Suprapubic skin (tissue), 4 donors: ENCODE measurements around the gene RNF6.

ENCODE experiments used
- EP300 ChIP-seq: sonication (generic); formaldehyde crosslinking; IDR thresholded peaks from one replicate; pipeline ENCODE4 v1.6.1; 2017; ENCODE audit warnings: antibody characterized with exemption
- POLR2A ChIP-seq, 2 donors: fragments of 450-650 bp; IDR thresholded peaks; one replicate each; pipeline ENCODE4 v1.6.1; 2017; ENCODE audit warnings: antibody characterized with exemption in 2 of 2, mild to moderate bottlenecking in 2 of 2, moderate library complexity in 2 of 2
- POLR2AphosphoS5 ChIP-seq, 3 donors: sonication (generic); formaldehyde crosslinking; IDR thresholded peaks; one replicate each; pipeline ENCODE4 v1.6.1; 2017; ENCODE audit warnings: antibody characterized with exemption in 3 of 3
- TF ChIP-seq, protein P1 (sequence below), 2 donors: fragments of 200-600 bp in 1 of 2; fragments of 450-650 bp in 1 of 2; sonication (generic) in 1 of 2; IDR thresholded peaks; one replicate each; pipeline ENCODE4 v1.5.1; 2016 to 2019; ENCODE audit warnings: antibody characterized with exemption in 2 of 2, mild to moderate bottlenecking in 1 of 2, moderate library complexity in 1 of 2

DNA sequence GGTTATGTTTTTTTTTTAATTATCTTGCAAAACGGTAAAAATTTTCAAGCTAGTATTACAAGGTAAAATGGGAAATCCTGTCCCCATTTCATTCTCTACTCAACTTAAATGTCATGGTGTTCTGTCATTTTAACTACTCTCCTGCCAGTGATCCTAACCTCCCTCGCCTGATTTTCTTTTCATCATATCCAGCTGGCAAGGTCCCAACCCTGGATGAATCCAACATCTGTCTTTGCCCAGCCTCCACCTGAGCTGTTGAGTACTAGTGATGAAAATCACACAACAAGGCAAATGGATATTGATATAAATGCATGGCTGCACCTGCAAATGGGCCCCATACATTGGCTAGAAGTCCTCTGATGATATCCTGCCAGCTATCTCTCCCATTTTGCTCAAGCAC lies 24.9 kb upstream of the RNF6 start:
- TF ChIP-seq, protein P1, sequence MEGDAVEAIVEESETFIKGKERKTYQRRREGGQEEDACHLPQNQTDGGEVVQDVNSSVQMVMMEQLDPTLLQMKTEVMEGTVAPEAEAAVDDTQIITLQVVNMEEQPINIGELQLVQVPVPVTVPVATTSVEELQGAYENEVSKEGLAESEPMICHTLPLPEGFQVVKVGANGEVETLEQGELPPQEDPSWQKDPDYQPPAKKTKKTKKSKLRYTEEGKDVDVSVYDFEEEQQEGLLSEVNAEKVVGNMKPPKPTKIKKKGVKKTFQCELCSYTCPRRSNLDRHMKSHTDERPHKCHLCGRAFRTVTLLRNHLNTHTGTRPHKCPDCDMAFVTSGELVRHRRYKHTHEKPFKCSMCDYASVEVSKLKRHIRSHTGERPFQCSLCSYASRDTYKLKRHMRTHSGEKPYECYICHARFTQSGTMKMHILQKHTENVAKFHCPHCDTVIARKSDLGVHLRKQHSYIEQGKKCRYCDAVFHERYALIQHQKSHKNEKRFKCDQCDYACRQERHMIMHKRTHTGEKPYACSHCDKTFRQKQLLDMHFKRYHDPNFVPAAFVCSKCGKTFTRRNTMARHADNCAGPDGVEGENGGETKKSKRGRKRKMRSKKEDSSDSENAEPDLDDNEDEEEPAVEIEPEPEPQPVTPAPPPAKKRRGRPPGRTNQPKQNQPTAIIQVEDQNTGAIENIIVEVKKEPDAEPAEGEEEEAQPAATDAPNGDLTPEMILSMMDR (IDR thresholded peaks at IDR 0.05) = no peak
- TF ChIP-seq POLR2A (IDR thresholded peaks at IDR 0.05) (no peak), POLR2AphosphoS5 (IDR thresholded peaks at IDR 0.05) (no peak), EP300 (no peak)
